ENCODE measurements around the gene TMEM132D. TPM values are rescaled to one million over a fixed set of nuclear protein-coding genes. Genes with fewer than 3 reads are reported as not detected.
A peak's percentile ranks its signal among the peaks of the same experiment; 100 is the strongest.

TMEM132D gene
- total and polyA plus RNA-seq, 2 of the 8 experiments (the other 6 are each of a cell fraction or from before 2014, with no cell fraction given) = 3.5 to 10.1 TPM

DNA sequence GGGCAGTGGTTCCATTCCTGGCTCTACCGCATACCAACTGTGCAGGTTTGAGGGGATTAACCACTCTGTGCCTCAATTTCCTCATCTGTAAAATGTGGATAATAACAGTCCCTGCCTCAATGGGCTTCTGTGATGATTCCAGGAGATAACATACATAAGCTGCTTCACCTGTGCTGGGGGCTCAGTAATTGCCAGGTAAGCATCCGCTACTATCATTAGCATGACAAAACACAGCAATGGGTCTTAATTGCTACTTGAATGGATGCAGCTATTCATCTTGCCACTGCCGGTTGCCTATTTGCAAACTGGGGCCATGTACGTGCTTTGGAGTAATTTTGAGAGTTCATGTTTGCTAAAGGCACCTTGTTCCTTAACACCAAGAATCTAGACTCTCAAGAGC, 132.6 kb downstream of the TMEM132D start (continued):
- TF ChIP-seq ATF2 (IDR thresholded peaks at IDR 0.05; ENCODE audit: low read length) (peak; percentile 19; the same call in 1 of the 2 replicates), SRF (IDR thresholded peaks at IDR 0.05; ENCODE audit: low read depth, low read length) (no peak), SP4 (IDR thresholded peaks at IDR 0.05; ENCODE audit: low read length) (no peak), CTBP2 (IDR thresholded peaks at IDR 0.05; ENCODE audit: borderline replicate concordance, insufficient read depth, insufficient read length, low read length) (no peak), TAF1 (IDR thresholded peaks at IDR 0.05; ENCODE audit: low read depth, low read length) (no peak), POU5F1 (IDR thresholded peaks at IDR 0.05; ENCODE audit: low read depth, low read length) (peak; percentile 98), FOSL1 (IDR thresholded peaks at IDR 0.05; ENCODE audit: insufficient read depth, low read depth, low read length) (no peak), JUND (IDR thresholded peaks at IDR 0.05; ENCODE audit: low read length) (peak; percentile 61; the same call in 1 of the 2 replicates), KDM1A (IDR thresholded peaks at IDR 0.05; ENCODE audit: borderline replicate concordance, low read length) (peak; percentile 84; the same call in 1 of the 2 replicates), CHD2 (IDR thresholded peaks at IDR 0.05; ENCODE audit: low read length) (no peak), CHD1 (IDR thresholded peaks at IDR 0.05; ENCODE audit: low read depth, low read length) (no peak), NRF1 (IDR thresholded peaks at IDR 0.05; ENCODE audit: low read depth, low read length) (no peak), BACH1 (IDR thresholded peaks at IDR 0.05; ENCODE audit: low read length) (no peak), CREB1 (IDR thresholded peaks at IDR 0.05) (no peak)

Measured in H1 (cell line).